Measurements from ENCODE around the gene C18orf63.

C18orf63 gene

DNA sequence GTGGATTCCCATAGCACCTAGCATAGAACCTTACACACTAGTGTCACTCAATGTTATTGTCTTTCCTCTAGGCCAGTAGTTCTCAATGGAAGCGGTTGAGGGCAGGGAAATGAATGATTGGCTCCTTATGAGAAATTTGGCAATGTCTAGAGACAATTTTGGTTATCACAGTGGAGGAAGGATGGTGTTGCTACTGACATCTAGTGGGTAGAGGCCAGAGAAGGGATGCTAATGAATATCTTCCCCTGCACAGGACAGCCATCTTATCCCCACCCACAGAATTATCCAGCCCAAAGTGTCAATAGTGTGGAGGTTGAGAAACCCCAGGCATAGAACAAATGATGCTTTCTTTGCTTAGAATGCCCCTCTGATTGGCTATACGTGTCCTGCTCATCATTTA lies 15.8 kb downstream of the C18orf63 start:
- peak; percentile 7 for DNase-seq

- no peak for DNase-seq
These were observed 17.5 kb downstream of the C18orf63 start for GRCh38 chr18:74333091-74333490.

GRCh38 chr18:74334242-74334893 lies 18.7 kb downstream of the C18orf63 start:
- no peak for DNase-seq

GRCh38 chr18:74336656-74337055 lies 21.0 kb downstream of the C18orf63 start:
- DNase-seq = no peak

DNA sequence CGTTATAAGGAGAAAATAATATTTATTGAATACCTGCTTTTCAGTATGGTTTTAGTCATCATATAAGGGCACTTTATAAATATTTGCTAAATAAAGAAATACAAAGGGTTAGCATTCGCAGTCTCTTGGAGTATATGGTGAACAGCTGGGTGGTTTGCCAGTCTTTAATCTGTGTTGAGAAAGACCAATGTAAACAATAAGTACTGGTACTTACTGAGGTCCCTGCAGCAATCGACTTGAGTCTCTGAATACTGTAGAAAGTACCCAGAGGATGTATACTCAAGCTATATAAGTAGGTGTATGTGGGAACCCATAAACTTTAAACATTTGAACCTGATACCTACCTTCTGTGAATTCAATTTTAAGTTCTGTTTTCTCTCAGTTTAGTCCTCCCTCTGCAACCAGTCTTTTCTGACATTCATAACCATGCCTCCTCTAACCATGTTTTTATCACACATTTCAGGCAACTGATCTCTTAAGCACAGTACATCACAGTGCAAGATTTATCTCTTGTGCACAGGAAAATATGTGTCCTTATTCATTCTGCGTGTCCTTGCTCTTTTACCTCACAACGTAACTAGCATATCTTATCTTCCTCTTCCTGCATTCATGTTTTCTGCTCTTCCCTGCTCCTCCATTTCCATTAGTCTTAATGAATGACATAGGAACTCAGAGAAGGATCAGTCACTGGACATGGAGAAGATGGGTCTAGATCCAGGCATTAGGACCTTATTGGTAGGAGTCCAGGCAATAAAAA lies 21.7 kb downstream of the C18orf63 start:
- no peak for DNase-seq

DNA sequence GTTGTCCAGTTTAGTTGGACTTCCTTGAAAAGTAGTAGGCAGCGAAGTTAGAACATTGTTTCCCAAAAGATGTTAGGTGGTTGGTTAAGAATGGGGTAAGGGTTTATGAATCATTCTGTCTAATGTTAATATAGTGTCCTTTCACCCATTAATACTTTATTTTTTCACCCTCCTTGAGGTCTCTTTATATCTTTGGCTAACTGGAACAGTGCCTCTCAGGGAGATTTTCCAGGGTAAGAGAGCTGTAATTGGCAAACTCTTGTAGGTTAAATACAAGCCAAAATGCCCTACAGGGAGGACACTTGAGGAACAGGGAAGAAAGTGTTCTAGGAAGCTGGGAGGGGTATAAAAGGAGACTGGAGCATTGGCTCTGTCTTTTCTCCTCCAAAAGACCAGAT lies 22.3 kb downstream of the C18orf63 start:
- DNase-seq = no peak

DNA sequence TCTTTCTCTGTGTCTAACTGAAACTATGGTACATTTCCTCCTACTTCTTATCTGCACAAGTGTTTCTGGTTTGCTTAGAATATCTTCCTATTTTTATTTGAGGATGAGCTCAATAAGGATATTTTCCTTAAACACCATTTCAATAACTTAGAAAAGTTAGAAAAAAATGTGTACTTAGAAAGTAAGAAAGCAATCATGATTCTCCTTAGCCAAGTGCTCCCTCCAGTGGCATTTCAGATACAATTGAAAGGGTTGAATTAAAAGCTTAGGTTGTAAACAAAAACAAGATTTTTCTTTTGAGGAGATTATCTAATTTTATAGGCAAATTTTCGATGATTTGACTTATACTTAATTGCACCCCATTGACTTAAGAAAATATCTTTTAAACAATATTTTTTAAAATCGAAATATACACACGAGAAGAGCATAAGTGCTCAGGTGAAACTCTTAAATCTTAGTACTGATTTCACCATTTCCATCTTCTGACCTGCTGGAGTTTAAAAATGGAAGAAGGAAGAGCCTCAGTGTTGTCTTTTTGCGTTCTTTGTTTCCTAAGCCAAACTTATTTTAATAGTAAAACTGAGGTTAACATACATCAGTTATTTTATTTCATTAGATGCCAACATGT lies 26.9 kb downstream of the C18orf63 start:
- peak; percentile 72 for DNase-seq

GRCh38 chr18:74346206-74346605 lies 30.6 kb downstream of the C18orf63 start:
- no peak for DNase-seq

- no peak for DNase-seq
These were observed 32.9 kb downstream of the C18orf63 start for GRCh38 chr18:74348581-74348980.

GRCh38 chr18:74351354-74351753 lies 35.7 kb downstream of the C18orf63 start:
- DNase-seq = no peak

GRCh38 chr18:74353169-74353775 lies 37.6 kb downstream of the C18orf63 start:
- DNase-seq = peak; percentile 86

DNA sequence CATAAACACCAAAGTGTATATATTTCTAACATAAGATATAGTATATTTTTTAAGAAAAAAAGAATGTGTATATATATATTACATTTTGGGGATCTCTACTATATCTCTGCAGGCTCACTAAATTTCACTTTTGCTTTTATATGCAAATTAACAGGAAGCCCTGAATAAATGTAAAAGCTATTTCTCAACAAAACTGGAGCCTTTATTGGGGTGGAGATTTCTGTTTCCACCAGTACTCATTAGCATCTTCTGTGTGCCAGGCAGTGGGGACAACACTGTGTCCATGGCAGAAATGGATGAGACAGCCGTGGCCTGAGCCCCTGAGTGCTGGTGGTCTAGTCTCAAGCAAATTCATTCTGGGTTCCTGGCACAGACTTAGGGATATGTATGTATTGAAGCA lies 41.3 kb downstream of the C18orf63 start:
- no peak for DNase-seq

DNA sequence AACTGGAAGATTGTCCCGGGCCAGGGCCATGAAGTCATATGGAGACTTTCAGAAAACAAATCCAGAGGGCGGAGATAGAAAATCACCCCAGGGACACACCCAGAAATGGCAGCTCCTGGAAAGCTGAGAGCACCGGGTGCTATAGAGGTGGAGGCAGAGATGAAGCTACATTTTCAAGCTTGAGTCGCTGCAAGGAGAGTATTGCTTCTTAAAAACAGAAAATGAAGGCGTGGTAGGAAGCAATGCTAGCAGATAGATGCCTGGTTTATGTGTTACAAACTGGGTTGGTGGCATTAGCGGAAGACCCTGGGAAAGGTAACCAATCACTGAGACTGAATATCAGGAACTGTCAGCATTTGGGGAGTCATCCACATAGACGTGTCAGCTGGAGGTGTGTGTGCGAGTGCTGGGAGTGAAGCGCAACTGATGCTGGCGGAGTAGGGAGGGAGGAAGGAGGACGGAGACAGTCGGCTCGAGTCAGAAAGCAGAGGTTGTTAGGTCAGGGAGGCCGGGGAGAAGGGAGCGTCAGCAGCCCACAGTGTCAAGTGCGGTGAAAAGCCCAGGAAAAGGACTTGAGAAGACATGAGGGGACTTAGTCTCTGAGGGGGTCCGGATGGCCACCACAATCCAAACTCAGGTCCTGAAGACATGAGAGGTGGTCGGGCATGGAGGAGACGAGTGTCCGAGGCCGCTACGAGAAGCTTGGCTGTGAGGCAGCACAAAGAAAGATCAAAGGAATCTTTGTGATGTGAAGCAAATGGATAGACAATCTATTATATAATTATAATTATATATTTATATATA lies 45.4 kb downstream of the C18orf63 start:
- DNase-seq = no peak

GRCh38 chr18:74367905-74368304 lies 52.3 kb downstream of the C18orf63 start:
- DNase-seq = no peak

GRCh38 chr18:74368901-74369705 lies 53.5 kb downstream of the C18orf63 start:
- no peak for DNase-seq

- DNase-seq = no peak
These were observed 54.5 kb downstream of the C18orf63 start for GRCh38 chr18:74370115-74370514.

DNA sequence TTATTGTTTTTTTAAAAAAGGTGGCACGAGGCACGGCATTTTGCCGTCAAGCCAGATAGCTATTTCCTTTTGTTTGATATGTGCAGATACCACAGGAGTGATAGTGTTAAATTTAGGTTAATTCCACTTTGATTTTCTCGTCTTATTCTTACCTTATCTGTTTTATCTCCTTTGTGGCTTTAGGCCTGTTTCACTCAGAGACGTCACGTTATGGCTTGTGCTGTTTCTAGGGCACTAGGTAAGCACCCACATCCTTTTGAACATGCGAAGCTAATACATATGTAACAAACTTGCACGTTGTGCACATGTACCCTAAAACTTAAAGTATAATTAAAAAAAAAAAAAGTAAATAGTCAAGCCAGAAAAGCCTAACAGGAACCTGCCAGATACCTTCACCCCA lies 57.8 kb downstream of the C18orf63 start:
- DNase-seq = no peak

GRCh38 chr18:74375999-74376398 lies 60.4 kb downstream of the C18orf63 start:
- no peak for DNase-seq

GRCh38 chr18:74376523-74376922 lies 60.9 kb downstream of the C18orf63 start:
- DNase-seq = no peak

- DNase-seq = no peak
These were observed 62.1 kb downstream of the C18orf63 start for GRCh38 chr18:74377776-74378175.

DNA sequence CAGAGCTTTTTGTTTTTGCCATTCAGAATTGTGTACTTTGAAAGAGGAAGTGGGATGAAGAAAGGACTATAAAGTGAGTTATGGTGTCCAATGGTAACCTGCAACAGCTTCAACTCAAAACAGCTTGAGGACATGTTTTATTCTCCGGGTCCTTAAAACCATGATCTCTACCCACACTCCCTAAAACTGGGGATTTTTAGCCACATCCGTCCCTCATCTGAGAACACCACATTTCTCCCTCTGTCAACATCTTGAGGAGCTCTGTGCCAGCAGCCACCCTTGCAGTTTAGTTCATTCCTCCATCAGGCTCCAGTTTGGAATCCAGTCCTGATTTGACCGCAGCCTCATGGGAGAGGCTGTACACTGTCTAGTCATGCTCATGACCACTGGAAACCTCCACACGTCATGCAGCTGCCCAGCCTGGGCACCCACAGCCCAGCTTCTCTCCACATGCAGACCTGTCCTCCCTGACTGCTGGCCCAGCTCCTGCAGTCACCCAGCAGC lies 62.6 kb downstream of the C18orf63 start:
- DNase-seq = no peak

GRCh38 chr18:74380916-74381315 lies 65.3 kb downstream of the C18orf63 start:
- no peak for DNase-seq
